Stimulated activated CD4-positive, alpha-beta T cell treated with anti-CD3 and anti-CD28 coated beads, Interleukin-2, amount 100 ng/mL, for 24 hours (primary cell): ENCODE results near the gene PPP6R3.

Experiments
- DNase-seq, 2 donors: peaks; one replicate each; pipeline ENCODE4 v3.0.0-alpha.2; 2020

Gene PPP6R3

GRCh38 chr11:68657021-68657780 is 196.6 kb downstream of the PPP6R3 start:
- no peak for DNase-seq

- no peak for DNase-seq
These were observed 197.5 kb downstream of the PPP6R3 start for GRCh38 chr11:68658097-68658496.

GRCh38 chr11:68658661-68659060 is 198.1 kb downstream of the PPP6R3 start:
- no peak for DNase-seq

GRCh38 chr11:68659158-68659921 is 198.8 kb downstream of the PPP6R3 start:
- no peak for DNase-seq

- no peak for DNase-seq
These were observed 199.7 kb downstream of the PPP6R3 start for GRCh38 chr11:68660066-68660810.

GRCh38 chr11:68661014-68661413 is 200.5 kb downstream of the PPP6R3 start:
- no peak for DNase-seq

- DNase-seq: no peak
These were observed 201.4 kb downstream of the PPP6R3 start for GRCh38 chr11:68661697-68662603.

- no peak for DNase-seq
These were observed 203.0 kb downstream of the PPP6R3 start for GRCh38 chr11:68663482-68664010.

GRCh38 chr11:68664141-68664540 is 203.6 kb downstream of the PPP6R3 start:
- no peak for DNase-seq

GRCh38 chr11:68664906-68665305 is 204.4 kb downstream of the PPP6R3 start:
- DNase-seq: no peak
